GM19452 (cell line): ENCODE results near the gene C1orf159.

Source experiments
- ATAC-seq: cut with Tn5 transposase; IDR thresholded peaks from one replicate; pipeline ENCODE4 v1.9.1; 2021; ENCODE audit not compliant: unreplicated experiment

The C1orf159 gene

DNA sequence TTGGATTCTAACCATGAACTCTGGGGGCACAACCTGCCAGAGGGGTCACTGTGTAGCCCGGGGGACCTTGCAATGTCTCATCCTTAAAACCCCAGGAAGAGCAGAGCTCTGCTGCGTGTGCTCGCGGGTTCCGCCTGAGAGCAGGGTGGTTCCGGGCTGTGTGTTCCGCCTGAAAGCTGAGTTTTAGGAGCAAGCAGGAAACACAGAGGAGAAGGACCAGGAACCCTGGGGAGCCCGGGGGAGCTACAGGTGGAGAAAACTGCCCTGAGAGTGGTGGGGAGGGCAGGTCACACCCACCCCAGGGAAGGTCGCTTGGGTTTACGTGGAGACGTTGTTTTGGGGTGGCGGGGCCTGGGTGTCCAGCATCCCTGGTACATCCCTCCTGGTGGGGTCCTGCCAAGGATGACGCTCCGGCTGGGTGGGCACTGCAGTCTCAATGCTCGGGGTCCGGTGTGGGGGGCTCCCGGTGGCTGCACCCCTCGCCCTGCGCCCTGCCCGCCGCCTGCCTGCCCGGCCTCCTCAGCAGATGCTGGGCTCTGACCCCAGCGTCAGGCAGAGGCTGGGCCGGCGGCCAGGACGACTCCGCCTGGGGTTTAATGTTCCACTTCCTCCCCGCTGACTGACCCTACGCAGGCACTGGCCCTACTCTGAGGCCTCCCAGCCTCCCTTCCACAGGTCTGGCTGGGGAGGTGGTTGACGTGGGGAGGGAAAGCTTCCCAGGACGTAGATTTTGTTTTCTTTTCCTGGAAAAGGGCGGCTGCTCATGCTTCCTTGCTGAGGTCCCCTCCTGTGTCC is 17.3 kb upstream of the C1orf159 start:
- no peak for ATAC-seq

DNA sequence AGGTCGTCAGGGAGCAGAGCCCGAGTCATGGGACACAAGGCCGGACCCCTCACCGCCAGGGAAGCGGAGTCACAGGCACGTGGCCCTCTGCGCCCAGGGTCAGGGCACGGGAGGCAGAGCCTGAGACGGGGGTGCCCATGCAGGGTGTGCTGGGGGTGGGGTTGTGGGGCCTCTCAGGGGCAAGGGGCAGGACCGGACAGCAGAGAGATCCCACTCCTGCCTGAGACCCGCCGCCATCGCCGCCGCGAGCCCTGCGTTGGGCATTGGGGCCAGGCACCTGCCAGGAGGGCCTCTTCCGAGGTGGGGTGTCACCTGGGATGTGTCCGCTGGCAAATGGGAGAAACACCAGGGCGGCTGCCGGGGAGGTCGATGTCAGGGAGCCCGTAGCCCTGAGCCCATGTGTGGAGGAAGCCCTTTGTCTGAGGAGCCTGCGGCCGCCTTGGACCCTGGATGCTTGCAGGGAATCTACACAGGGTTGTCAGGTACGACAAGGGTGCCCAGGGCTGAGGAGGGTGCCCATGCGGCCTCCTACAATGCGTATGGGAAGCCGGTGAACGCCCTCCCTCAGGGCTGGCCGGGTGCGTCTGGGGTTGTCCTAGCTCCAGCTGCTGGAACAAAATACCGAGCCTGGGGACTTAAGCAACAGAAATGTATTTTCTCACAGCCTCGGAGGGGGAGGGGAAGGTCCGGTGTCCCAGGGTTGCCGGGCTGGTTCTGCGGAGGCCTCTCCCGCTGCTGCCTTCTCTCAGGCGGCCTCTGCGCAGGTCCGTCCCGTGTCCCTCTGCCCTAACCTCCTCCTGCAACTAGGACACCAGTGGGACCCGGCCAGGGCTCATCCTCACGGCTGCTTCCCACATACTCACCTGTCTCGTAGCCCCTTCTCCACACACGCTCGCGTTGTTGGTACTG is 16.4 kb upstream of the C1orf159 start:
- no peak for ATAC-seq

DNA sequence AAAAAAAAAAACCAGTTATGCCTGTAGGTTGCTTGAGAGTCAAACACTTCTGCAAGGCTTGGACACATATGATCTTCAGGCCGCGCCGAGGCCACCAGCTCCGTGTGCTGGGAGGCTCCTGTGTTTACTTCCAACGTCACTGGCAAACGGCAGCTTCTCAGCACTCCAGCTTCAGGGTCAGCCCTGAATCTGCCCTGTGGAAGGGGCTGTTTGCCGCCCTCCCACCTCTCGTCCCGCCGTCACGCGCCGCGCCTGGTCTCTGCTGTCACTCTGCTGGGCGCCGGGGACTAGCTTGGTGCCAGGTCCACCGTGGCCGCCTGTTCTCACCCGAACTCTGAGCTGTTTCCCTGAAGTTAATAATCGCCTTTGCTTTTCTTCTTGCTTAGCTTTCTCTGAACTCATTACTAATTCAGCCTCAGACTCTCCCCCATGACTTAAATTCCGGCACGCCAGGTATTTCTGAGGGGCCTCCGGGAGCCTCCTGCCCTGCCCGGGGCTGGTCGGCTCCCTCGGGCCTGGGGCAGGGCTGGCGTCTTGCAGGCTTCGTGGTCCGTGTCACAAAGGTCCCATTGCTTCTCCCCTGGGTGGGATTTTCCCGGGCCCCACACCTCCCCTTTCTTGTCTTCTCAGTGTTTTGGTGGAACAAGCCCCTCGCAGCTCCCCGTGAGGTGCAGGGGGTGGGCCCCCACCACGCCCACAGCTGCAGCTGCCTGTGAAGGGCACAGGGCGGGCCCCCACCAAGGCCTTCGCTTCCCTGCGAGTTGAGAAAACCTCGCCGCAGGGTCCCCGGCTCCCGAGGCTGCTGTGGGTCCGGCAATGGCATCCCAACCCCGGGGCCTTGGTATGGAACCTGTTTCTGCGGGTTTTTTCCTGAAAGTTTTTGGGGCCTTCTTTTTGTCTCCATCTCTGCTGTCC is 14.6 kb upstream of the C1orf159 start:
- no peak for ATAC-seq

DNA sequence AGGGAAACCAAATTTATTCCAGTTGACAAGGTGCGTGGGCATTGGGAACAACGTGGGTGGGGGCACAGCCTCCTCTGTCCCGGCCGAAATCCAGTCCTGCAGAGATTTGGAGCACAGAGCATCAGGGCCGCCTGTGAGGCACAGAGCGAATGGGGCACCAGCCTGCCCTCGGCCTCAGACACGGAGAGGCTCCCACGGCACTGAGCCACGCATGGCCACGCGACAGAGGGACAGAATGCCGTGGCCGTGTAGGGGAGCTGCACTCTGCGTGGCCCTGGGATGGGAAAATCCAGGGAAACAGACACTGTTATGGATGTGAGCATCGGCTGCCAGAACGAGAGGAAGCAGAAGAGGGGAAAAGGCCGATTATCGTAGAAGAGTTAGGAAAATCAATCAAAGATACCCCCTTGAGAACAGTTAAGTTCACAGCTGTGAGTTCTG is 13.5 kb upstream of the C1orf159 start:
- ATAC-seq, result no peak

DNA sequence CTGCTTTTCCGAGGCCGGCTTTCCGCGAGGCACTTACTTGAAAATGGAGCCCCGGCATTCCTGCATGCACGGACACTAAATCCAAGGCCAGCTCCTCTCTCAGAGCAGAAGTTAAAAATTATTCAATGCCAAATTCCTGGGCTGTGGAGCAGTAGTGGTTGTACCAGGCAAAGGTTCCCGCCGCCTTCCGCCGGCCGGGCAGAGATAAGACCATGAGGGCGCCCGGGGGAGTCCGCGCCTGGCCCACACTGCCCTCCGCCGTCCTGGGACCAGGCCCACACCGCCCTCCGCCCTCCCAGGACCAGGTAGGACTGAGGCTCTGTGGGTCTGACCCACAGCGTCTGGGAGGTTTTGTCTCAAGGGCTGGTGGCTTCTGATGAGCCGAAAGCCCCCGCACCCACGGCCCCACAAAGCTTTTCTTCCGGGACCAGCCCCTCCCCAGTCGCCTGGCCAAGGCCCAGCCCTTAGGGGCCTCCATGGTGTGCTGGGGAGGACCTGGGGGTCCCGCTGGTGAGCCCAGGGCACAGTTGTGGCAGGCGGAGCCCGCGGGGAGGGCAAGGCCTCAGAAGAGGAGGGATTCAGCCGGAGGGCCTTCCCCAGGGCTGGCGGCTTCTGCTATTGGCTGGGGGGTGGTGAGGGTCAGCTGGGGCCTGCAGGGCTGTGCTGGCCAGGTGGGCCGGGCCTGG is 12.7 kb upstream of the C1orf159 start:
- ATAC-seq, result no peak

DNA sequence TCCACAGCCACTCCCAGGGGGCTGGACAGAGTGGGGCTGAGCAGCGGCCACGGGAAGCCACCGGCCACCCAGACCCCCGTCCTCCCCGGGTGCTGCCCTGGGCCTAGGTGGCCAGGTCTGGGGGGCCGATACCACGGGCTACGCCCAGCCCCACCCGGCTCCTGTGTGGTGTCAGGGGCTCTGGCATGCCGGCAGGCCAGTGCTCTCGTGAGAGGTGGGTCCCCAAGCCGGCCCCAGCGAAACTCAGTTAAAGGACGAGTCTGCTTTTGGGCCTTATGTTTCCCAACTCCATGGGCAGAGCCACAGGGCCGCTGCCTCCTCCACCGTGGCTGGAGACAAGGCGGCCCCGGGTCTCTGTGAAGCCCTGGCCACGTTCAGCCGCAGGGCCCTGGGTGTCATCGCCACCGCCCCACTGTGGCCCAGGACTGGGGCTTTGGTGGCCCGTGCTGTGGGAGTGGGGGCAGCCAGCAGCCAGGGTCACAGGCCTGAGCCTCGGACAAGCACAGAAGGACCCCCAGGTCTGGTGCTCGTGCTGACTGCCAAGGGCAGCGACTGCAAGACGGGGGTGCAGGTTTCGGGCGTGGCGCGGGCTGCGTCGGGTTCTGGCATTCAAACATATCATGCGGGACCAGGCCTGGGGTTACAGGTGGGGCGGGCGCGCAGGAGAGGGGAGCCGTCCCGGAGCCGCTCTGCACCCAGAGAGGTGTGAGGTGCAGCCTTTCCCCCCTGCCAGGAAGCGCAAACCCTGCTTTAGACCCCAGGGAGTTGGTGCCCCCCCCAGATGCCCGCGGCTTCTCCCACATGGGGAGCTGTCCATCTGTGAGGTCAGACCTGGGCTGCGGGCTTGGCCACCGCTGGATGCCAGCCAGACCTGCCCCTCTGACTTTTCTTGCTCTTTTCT is 11.9 kb upstream of the C1orf159 start:
- no peak for ATAC-seq

DNA sequence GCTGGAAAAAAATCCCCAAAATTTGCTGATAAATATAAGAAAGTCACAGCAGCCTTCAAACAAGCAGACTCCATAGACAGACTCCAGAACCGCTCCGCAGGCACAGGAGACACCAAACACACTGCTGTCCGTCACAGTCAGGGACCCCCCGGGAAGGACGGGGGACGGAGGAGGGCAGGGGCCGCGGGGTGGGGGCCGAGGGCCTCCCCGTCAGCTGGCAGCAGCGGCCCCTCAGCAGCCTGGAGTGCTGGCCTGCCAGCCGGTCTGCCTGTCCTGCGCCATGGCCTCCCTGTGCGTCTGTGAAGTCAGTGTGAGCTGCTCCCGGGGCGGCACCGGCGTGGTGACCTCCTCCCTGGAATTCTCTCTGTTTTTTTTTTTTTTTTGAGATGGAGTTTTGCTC is 10.1 kb upstream of the C1orf159 start:
- no peak for ATAC-seq

DNA sequence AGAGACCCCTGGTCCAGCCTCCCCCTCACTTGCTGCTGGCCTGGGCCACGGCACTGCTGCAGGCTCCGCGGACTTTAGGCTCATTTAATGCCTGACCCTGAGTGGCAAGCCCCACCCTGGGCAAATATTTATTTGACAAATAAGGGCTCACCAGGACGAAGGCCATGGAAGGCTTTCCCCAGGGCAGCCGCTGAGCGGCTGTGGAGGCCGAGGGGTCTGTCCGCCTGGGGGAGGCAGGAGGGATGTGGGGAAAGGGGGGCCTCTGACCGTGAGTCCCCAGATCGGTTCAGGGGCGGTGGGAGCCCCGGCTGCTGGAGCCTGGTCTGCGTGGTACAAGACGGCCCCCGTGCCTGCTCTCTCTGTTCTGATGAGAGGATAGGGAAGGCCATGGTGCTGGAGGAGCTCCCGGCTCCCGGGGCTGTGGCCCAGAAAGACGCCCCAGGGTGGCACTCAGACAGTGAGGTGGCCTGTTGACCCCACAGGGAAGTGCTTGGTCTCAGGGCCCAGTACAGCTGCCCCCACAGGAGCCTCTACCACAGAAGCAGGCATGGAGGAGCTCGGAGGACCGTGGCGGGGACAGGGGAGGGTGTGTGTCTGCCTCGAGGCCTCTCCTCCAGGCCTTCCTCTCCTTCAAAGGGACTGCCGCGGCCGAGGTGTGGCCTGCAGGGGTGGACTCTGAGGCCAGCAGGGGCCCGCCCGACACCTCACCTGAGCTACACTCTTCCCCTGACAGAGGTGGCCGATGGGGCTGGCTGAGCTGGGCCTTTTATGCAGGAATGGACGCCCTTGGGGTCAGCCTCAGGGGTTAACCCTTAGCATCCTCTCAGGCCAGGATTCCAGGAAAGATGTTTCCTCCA is 9.1 kb upstream of the C1orf159 start:
- no peak for ATAC-seq

DNA sequence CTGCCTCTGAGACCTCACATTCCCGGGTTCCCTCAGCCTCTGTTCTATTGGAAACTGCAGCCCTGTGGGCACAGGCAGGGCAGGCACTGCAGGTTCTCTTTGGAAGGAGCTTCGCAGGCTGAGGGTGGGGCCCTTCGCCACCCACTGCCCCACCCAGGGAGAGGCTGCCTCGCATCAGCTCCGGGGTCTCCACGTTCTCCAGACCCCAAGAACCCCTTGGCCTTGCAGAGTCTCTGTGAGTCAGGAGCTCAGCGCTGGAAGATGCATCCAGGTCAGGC is 8.6 kb upstream of the C1orf159 start:
- ATAC-seq, result no peak

DNA sequence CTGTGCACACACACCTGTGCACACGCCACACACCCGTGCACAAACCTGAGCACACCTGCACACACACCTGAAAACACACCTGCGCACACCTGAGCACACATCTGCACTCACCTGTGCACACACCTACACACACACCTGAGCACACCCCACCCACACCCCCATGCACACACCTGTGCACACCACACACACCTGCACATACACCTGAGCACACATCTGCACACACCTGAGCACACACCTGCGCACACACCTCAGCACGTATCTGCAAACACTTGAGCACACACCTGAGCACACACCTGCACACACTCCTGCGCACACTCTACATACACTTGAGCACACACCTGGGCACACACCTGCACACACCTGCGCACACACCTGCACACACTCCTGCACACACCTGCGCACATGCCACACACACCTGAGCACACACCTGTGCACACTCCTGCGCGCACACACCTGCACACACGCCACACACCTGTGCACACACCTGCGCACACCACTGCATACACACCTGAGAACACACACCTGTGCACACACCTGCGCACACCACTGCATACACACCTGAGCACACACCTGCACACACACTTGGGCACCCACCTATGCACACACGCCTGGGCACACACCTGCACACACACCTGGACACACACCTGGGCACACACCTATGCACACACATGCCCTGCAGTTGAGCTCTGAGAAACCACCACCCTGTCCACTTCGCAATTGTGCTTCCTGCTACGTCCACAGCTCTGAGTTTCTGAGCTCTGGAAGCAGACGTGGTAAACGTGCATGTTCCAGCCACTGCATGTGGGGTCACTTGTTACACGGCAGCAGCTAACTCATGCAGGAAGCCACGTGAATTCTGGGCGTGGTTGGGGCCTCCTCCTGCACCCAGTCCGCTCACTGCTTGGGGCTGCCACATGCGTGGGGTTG is 8.0 kb upstream of the C1orf159 start:
- ATAC-seq, result no peak

DNA sequence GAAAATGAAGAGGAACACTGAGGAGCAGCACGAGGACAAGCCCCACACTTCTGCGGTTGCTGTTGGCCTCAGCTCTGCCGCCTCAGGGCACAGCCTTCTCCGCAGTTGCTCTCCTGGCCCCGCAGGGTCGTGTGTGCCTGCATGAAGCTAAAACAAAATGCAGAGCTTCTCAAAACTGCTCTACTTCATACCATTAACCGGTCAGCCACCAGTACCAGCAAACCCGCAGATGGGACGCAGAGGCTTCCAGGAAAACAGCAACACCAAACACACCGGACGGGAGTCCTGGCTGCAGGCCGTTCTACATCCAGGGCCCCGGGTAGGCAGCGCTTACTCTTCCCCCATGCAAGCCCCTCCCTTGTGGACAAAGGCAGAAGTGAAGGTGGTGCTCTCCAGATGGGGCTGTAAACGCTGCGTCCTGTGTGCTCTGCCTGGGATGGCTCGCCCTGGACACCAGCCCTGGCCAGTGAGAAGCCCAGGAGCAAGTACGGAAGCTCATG is 7.1 kb upstream of the C1orf159 start:
- no peak for ATAC-seq

DNA sequence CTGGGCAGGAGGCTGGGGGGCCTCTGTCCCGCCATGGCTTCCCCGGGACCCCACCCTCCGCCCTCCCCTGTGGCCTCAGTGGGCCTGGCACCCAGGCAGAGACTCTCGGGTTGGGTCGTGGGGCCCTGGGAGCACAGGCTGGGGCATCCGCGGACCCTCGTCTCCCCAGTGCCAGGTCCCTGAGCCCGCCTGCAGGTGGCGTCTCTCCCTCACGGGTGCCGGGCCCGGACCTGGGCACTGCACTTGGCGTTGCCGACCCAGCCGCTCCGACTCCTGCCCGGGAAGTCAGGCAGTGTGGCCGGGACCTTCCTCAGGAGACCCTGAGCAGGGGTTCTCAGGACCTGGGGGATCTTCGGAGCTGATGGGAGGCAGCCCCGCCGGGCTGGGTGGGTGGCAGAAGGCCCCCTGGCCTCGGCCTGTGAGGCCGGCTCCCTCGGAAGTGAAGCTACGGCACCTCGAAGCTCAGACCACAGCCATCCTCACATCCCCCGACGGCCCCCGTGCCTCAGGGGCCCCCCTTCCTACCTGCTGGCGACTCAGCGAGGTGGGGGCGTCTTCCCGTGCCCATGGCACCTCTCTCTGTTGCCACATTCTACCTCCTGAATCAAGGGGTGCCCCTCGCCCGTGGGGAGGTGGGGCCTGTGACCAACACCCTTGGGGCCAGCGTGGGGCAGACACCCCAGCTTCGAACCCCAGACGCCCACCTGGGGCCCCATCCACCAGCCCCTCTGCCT is 6.4 kb upstream of the C1orf159 start:
- no peak for ATAC-seq

DNA sequence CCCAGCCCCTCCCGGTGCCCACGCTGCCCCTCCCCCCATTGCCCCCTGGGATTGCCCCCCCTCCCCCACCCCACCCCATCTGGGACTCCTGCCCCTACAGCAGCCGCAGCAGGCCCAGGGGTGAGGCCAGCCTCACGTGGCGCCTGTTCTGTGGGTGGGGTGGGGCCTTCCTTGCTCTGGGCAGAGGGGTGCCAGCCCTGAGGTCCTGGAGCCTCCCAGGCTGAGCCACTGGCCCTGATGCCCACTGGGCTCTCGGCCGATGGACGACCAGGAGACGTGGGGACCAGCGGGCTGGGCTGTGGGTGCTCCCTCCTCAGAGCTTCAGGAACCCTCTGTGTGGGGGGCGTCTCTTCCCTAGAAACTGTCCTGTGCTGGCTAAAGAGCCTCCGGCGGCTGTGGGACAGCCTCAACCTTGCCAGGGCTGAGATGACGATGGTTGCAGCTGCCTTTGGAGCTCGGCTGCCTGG is 5.8 kb upstream of the C1orf159 start:
- no peak for ATAC-seq

DNA sequence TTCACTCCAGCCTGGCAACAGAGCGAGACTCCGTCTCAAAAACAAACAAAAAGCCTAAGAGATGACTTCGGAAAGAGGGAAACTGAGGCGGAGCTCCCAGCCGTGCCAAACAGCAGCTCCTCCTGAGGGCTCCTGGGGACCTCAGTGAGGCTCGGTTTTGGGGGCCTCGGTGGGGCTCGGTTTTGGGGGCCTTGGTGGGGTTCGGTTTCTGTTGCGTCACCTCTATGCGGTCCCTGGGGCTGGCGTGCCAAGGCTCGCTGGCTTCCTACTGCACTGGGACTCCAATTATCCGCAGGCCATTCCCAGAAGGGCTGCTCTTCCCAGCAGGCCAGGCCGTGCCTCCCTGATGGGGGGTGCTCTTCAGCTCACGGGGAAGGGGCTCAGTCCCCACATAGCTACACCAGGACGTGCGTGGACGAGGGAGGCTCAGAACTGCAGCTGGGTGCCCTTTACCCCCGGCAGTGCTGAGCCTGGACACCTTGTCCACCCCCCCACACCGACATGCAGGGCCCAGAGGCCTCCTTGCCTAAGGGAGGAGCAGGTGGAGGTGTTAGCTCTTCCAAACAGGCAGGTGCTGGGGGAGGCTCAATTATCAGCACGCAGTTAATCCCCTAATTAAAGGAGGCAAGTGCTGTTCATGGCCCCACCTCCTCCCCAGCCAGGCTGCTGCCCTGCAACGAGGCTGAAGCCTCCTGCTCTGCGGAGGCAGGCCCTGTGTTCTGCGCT is 5.1 kb upstream of the C1orf159 start:
- ATAC-seq, result no peak

DNA sequence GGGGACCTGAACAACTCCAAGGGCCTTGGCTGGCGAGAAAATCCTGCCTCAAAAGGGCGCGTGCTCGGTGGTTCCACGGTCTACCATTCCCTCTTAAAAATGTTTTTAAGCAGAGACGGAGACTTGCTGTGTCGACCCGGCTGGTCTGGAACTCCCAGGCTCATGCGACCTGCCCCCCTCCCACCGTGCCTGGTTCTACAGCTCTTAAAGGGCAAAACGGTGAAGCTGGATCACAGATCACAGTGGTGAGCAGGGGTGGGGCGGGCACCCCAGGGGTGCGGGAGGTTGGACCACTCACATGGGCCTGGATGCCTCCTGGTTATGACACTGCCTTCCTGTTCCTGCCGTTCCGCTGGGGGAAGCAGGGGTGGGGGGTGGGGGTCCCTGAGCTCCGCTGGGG is 4.2 kb upstream of the C1orf159 start:
- ATAC-seq, result no peak

DNA sequence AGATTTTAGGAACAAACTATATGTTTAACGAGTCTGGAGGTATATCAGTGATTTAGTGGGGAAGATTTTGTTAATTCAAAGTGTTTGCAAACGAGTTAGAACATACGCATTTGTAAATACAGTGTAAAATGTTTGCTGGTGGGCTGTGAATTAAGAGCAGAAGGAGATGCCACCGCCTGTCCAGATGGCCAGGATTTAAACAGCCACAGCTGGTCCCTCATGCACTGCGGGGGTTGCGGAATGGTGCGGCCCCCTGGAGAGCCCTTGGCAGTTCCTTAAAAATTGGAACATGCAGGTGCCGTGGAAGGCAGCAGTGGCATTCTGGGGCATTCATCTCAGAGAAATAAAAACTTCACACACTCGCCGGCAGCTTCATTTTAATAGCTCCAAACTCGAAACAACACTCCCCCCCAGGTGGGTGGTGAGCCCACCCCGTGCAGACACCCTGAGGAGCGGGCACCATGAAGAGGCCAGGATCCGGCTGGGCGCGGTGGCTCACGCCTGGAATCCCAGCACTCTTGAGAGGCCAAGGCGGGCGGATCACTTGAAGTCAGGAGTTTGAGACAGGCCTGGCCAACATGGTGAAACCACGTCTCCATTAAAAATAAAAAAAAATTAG is 3.5 kb upstream of the C1orf159 start:
- ATAC-seq, result no peak
